NCI-H1092 (cell line): ENCODE data around the gene TRAF3.

Experiments
- DNase-seq: peaks from one replicate; lab custom pipeline; 2025; lab: John Stamatoyannopoulos, UW

The TRAF3 gene, protein sequence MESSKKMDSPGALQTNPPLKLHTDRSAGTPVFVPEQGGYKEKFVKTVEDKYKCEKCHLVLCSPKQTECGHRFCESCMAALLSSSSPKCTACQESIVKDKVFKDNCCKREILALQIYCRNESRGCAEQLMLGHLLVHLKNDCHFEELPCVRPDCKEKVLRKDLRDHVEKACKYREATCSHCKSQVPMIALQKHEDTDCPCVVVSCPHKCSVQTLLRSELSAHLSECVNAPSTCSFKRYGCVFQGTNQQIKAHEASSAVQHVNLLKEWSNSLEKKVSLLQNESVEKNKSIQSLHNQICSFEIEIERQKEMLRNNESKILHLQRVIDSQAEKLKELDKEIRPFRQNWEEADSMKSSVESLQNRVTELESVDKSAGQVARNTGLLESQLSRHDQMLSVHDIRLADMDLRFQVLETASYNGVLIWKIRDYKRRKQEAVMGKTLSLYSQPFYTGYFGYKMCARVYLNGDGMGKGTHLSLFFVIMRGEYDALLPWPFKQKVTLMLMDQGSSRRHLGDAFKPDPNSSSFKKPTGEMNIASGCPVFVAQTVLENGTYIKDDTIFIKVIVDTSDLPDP

DNA sequence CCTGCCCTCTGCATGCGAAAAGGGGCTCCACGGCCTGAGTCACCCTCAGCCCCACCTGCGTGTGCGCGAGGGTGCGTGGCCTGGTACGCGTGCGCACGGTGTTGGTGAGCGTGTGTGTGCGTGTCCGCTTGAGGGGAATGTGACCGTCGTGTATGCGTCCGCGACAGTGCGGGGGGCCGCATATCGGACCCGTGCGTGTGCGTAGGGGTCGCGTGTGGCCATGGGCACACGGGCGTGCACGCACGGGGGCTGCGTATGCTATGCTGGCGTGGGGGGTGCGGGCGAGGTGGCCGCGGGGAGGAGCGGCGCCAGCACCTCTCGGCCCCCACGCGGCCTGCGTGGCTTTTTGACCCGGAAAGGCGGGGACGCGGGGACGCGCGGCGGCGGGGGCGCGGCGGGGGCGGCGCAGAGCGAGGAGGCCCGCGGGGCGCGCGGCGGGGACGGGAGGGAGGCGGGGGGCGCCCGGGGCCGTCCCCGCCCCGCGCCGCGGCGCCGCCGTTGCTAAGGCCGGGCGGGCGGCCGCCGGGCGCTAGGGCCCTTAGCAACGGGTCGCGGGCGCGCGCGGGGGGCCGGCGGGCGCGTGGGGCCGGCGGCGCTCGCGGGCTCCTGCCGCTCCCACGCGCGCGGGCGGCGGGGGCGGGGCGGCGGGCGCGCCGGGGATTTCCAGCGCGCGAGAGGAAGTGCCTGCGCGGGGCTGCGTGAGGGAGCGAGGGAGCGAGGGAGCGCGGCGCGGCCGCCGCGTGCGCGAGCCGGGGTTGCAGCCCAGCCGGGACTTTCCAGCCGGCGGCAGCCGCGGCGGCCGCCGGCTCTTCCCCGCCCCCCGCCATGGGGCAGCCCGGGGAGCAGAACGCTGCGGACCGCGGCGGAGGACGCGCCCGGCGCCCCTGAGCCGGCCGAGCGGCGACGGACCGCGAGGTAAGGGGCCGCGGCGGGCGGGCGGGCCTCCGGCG lies at the start of gene TRAF3:
Gene TRAF3, plus strand, starts transcription at position 689 of the 950 bp plus-strand sequence. CDS start 92,753 bp downstream, outside the sequence.
- no peak for DNase-seq

- no peak for DNase-seq
Measured at GRCh38 chr14:102728501-102728900, 48.7 kb upstream of the TRAF3 start.

DNA sequence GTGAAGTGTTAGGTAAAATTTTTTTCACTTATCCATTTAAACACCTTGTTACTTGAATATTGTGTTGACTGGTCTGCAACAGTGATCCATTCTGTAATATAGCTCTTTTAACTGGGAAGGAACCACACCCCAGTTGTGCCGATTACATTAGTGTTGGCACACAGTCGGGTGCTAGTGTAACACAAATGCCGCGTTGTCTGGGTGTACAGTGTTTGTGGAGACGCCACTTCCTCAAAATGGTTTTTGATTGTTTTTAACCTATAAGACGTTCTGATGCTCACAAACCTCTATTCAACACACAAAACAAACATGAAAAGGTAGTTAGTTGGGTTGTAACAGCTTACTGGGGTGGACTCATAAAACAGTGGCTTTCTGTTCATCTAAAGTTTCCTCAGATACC lies 48.0 kb upstream of the TRAF3 start:
- DNase-seq = no peak

- no peak for DNase-seq
Measured at GRCh38 chr14:102729825-102730224, 47.4 kb upstream of the TRAF3 start.

GRCh38 chr14:102731101-102731870 lies 46.0 kb upstream of the TRAF3 start:
- DNase-seq = no peak

DNA sequence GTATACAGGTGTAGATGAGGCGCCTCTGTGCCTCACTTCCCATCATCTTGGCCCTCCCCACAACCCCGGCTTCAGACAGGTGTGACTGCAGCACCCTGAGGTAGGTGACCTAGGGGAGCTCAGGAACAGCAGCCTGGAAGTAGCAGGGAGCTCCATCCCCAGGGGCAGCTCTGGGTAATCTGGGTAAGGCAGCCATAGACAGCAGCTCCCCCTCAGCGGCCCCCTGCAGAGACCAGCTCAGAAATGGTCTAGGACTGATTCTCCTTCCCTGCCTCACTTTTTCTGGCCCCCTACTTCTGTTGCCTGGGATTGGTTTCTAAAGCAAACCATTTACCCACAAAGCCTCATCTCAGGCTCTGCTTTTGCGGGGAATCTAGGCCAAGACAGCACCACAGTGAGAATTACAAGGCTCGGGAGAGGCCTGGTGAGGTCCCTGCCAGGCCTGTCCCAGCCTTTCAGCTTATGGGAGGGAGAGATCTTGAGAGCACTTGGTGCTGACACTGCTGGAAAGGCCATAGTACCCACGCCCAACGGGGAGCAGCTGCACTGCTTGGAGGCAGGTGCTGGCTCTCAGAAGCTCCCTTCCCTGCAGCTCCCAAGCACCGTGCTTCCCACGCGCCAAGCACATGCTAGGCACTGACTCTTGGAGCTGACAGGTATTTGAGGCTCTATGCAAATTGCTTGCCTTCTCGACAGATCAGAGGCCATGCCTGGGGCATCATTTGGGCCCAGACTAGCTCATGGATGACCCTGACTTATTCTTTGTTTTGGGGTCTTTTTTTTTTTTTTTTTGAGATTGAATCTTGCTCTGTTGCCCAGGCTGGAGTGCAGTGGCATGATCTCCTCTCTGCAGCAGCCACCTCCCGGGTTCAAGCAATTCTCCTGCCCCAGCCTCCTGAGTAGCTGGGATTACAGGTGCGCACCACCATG lies 45.1 kb upstream of the TRAF3 start:
- no peak for DNase-seq

- DNase-seq = no peak
Measured at GRCh38 chr14:102732924-102733323, 44.3 kb upstream of the TRAF3 start.

DNA sequence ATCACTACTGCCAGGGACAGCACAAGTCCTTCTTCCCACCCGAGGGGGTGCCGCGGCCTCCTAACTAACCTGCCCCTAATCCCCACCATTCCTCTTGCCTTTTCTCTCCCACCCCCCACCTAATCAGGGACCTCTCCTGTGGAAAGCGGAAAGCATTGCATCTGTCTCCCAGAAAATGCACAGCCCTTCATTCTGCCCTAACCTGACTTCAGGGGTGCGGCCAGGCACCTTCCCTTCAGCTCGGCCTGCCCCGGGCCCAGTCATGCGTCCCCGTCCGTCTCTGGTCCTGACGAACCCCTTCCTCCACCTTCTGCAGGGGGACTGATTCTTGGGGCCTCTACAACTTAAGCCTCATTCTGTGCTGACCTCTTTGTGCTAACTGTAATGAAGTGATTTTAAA lies 43.9 kb upstream of the TRAF3 start:
- no peak for DNase-seq

GRCh38 chr14:102734436-102734835 lies 42.8 kb upstream of the TRAF3 start:
- DNase-seq = no peak

- DNase-seq = no peak
Measured at GRCh38 chr14:102736956-102737355, 40.3 kb upstream of the TRAF3 start.

DNA sequence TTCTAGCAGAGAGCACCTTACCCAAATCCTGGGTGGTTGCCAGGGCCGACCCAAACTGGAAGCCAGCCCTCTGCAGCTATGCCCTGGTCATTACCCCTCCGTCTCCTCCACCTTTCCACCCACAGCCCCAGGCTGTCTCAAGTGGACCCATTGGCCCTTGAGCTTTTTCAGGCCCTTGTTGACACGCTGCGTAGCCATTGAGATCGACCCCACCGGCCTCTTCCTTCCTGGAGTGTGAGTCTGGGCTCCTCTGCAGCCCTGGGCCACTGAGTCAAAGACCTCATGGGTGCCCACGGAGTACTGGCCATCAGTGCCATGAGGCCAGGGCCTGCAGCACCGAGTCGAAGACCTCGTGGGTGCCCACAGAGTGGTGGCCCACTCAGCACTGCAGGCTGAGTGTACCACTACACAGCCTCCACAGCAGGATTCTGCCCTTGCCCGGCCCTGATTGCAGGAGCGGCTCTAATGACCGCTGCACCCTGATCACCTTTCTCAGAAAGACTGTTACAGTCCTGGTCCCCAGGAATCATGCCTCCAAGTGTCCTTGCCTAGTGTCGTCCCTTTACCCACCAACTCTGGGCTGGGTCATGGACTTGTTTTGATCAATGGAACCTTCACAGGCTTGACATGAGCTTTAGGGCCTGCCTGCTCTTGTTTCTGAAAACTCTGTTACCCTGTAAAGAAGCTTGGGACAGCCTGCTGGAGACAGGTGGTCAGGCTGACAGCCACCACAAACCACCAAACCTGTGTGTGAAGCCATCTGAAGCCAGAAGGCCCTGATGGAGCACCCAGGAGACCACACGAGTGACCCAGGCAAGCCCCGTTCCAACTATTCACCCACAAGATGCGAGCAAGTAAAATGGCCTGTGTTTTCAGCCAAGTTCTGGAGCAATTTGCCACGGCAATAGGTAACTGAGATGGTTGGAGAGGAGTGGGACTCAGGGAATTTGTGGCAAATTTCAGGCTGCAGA lies 39.6 kb upstream of the TRAF3 start:
- no peak for DNase-seq

DNA sequence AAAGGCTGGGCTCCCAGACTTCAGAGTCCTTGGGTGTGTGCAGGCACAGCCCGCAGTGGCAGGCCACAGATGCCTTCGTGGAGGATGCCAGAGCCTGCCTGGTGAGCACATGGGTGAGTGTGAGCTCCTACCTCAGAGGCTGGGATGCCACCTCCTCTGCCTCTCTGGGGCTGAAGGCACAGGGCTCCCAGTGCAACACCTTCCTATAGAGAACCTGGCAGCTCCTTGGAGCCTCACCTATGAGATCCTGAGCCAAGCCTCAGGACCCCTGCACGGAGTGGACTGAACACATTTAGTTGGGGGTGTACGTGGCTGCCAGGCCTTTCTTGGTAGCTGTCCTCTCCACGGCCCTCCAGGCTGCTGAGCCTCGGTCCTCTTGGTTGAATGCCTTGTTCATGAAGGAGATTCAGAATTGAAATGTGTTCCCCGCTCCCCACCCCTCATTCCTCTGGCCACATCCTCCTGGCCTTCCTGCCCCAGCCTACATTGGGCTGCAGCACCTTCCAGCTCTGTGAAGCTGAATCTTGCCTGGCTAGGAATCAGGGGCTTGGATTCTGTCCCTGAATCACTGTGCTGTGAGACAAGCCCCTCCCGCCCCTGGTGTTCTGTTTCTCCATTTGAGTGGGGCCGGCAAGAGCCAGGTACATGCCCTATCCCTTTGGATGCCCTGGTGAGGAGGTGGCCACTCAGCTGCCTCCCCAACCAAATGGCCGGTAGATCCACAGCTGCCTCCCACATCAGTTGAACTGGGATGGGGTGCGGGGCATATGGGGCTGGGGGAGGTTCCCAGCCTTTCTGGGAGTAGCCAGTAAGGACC lies 38.7 kb upstream of the TRAF3 start:
- DNase-seq = no peak

DNA sequence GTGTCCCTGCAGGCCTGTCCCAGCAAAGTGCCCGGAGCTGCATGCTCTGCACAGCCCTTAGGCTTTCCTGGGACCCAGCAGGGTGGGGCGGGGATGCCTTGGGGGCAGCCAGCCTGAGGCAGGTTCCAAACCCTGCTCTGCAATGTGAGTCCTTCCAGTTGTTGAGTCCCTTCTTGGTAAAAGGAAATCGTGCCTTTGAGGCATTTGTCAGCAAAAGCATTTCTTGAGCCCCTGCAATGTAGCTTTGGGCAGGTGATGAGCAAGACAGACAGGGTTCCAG lies 38.1 kb upstream of the TRAF3 start:
- no peak for DNase-seq

GRCh38 chr14:102746634-102747438 lies 30.4 kb upstream of the TRAF3 start:
- no peak for DNase-seq

DNA sequence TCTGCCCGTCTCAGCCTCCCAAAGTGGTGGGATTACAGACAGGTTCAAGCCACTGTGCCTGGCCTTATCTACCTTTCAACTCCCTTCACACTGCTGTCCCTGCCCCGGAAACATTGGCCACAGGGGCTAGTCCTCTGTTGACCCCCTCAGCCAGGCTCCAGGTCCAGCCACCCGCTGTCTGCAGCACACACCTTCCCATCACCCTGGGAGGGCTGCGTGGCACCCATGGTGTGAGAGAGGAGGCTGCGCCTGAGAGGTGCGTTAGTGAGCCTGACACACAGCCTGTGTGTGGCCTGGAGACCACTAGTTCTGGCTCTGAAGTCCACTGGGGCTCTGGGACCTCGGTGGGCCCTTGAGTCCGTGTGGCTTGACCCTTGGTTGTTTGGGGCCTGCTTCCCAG lies 28.4 kb upstream of the TRAF3 start:
- no peak for DNase-seq

GRCh38 chr14:102749393-102750305 lies 27.6 kb upstream of the TRAF3 start:
- DNase-seq = peak; percentile 76

GRCh38 chr14:102750376-102750775 lies 26.9 kb upstream of the TRAF3 start:
- no peak for DNase-seq
